Astrocyte of the cerebellum (primary cell): Measurements from ENCODE around the gene ARHGAP22.

ENCODE experiments used
- DNase-seq: peaks from one replicate; pipeline ENCODE4 v3.0.0-alpha.2; 2011; ENCODE audit warnings: low read depth
- H3K4me3 ChIP-seq: 2 replicates; pipeline ENCODE4 v1.5.1; 2011; ENCODE audit warnings: mild to moderate bottlenecking, low read depth, low read length, moderate library complexity
- CTCF ChIP-seq: IDR thresholded peaks from 2 replicates; pipeline ENCODE4 v1.5.1; 2012; ENCODE audit warnings: low read length, low read depth, moderate library complexity, mild to moderate bottlenecking; ENCODE audit errors: missing control alignments
- in situ Hi-C: cut with HindIII; loops from 2 replicates; pipeline ENCODE4 v1.10.0; 2017; ENCODE audit warnings: low sequenced_read_pairs

Gene ARHGAP22

GRCh38 chr10:48512861-48513260 lies 92.0 kb downstream of the ARHGAP22 start:
- DNase-seq, result no peak
- no peak overlapping the region for H3K4me3 ChIP-seq
- in situ Hi-C loops, result no loop called here
- TF ChIP-seq CTCF, result no peak

GRCh38 chr10:48511875-48512231 lies 93.0 kb downstream of the ARHGAP22 start:
- H3K4me3 ChIP-seq, result no peak overlapping the region
- TF ChIP-seq CTCF, result no peak
- no peak for DNase-seq
- in situ Hi-C loops, result no loop called here

- in situ Hi-C loops, result no loop called here
- TF ChIP-seq CTCF, result no peak
- no peak overlapping the region for H3K4me3 ChIP-seq
- no peak for DNase-seq
Measured at GRCh38 chr10:48511066-48511874, 93.6 kb downstream of the ARHGAP22 start.

GRCh38 chr10:48509974-48510692 lies 94.7 kb downstream of the ARHGAP22 start:
- in situ Hi-C loops, result no loop called here
- DNase-seq, result no peak
- peak; percentile 43 for TF ChIP-seq CTCF
- H3K4me3 ChIP-seq, result no peak overlapping the region

- in situ Hi-C loops, result no loop called here
- no peak for DNase-seq
- TF ChIP-seq CTCF, result no peak
- no peak overlapping the region for H3K4me3 ChIP-seq
Measured at GRCh38 chr10:48508791-48509772, 95.8 kb downstream of the ARHGAP22 start.
